Fibroblast of lung (primary cell): Measurements from ENCODE around the gene RTF1. TPM values are rescaled to one million over a fixed set of nuclear protein-coding genes. Genes with fewer than 3 reads are reported as not detected.
A peak's percentile ranks its signal among the peaks of the same experiment; 100 is the strongest.

Experiments used
- DNase-seq, 2 donors: peaks; one replicate each; pipeline versions ENCODE4 v3.0.0 to v3.0.0-alpha.2; 2010; ENCODE audit warnings: low read depth in 2 of 2
- H2AFZ ChIP-seq: 2 replicates; pipeline ENCODE4 v1.5.1; 2012; ENCODE audit warnings: low read length, control low read depth, inconsistent platforms
- H3K27ac ChIP-seq: 2 replicates; pipeline ENCODE4 v1.5.1; 2011; ENCODE audit warnings: low read length, control low read depth; ENCODE audit not compliant: insufficient read depth
- H3K27me3 ChIP-seq: 2 replicates; pipeline ENCODE4 v1.5.1; 2011; ENCODE audit warnings: mild to moderate bottlenecking, low read length; ENCODE audit not compliant: control insufficient read depth, insufficient read depth
- H3K36me3 ChIP-seq: 2 replicates; pipeline ENCODE4 v1.5.1; 2011; ENCODE audit warnings: low read length; ENCODE audit not compliant: control insufficient read depth, insufficient read depth
- H3K4me1 ChIP-seq: 2 replicates; pipeline ENCODE4 v1.5.1; 2011; ENCODE audit warnings: low read length; ENCODE audit not compliant: control insufficient read depth, insufficient read depth; ENCODE audit errors: extremely low read depth
- H3K4me2 ChIP-seq: 2 replicates; pipeline ENCODE4 v1.5.1; 2011; ENCODE audit warnings: low read length, control low read depth; ENCODE audit not compliant: insufficient read depth; ENCODE audit errors: extremely low read depth
- H3K4me3 ChIP-seq, 4 experiments: fragments of 200-600 bp in 1 of 4; sonication (generic) in 1 of 4; replicated peaks in 1 of 4; 2 replicates each; pipeline ENCODE4 v1.5.1; 2011 to 2016; ENCODE audit warnings: low read length in 4 of 4, low read depth in 3 of 4, mild to moderate bottlenecking in 3 of 4, control low read depth in 2 of 4, inconsistent platforms in 1 of 4, mixed read lengths in 1 of 4; ENCODE audit not compliant: insufficient read depth in 1 of 4; ENCODE audit errors: control extremely low read depth in 1 of 4
- H3K79me2 ChIP-seq: 2 replicates; pipeline ENCODE4 v1.5.1; 2012; ENCODE audit warnings: mild to moderate bottlenecking, low read length, inconsistent platforms; ENCODE audit not compliant: control insufficient read depth, insufficient read depth
- H3K9ac ChIP-seq: 2 replicates; pipeline ENCODE4 v1.5.1; 2011; ENCODE audit warnings: mild to moderate bottlenecking, low read length, control low read depth; ENCODE audit not compliant: insufficient read depth
- H3K9me3 ChIP-seq: 2 replicates; pipeline ENCODE4 v1.5.1; 2012; ENCODE audit warnings: low read depth, low read length; ENCODE audit not compliant: control insufficient read depth, insufficient read depth
- H4K20me1 ChIP-seq: 2 replicates; pipeline ENCODE4 v1.5.1; 2011; ENCODE audit warnings: low read length; ENCODE audit not compliant: control insufficient read depth, insufficient read depth; ENCODE audit errors: extremely low read depth
- EZH2 ChIP-seq: IDR thresholded peaks from 2 replicates; pipeline ENCODE4 v1.5.1; 2012; ENCODE audit warnings: low read length, control low read depth, mild to moderate bottlenecking; ENCODE audit errors: missing control alignments
- polyA plus RNA-seq, 2 donors: library from polyadenylated mRNA; depleted of rRNA in 1 of 2; stranded (reverse) in 1 of 2; unstranded in 1 of 2; fragments of >200 nt; gene quantifications; 2 replicates each; pipeline ENCODE4 v1.2.1, GENCODE V29; 2011 to 2012; ENCODE audit warnings: missing spikeins in 1 of 2
- total RNA-seq: library from RNA; depleted of rRNA; stranded (reverse); fragments of >200 nt; gene quantifications from 2 replicates; pipeline ENCODE4 v1.2.1, GENCODE V29; 2014
- TF ChIP-seq, protein P1 (sequence below), 2 donors: IDR thresholded peaks in 1 of 2; conservative IDR thresholded peaks in 1 of 2; 1 replicate in 1 of 2; 2 replicates in 1 of 2; pipeline ENCODE4 v1.5.1; 2011 to 2012; ENCODE audit warnings: low read length in 2 of 2, control low read depth in 1 of 2, inconsistent platforms in 1 of 2, low read depth in 1 of 2, mild to moderate bottlenecking in 1 of 2

Gene RTF1
- total and polyA plus RNA-seq, 2 donors (not counting 1 experiment from before 2014, with no cell fraction given): 16.0 to 38.9 TPM

DNA sequence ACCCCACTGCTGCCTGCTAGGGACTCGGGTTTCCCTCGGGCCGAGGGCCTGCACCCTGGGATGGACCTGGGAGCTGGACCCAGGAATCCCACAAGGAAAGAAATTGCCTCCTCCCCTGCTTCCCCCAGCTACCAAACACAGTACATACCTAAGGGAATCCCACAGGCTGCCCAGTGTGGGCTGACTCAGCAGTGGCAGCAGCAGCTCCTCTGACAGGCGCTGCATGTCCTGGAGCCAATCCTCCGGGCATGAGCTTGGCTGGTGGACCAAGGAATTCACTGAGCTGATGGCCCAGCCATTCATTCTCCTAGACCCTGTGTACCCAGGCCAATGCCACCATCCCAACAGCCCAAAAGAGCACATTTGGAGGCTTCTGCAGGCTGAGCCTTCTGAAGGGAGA is 106.2 kb downstream of the RTF1 start:
- H3K4me3 ChIP-seq: no peak overlapping the region
- no peak overlapping the region for H3K27ac ChIP-seq
- H3K4me2 ChIP-seq: no peak overlapping the region
- no peaks in the 10 kb centered on the region for H3K79me2 ChIP-seq
- H2AFZ ChIP-seq: no peak overlapping the region
- no peaks in the 10 kb centered on the region for H4K20me1 ChIP-seq
- no peaks in the 10 kb centered on the region for H3K9me3 ChIP-seq
- TF ChIP-seq, protein P1, sequence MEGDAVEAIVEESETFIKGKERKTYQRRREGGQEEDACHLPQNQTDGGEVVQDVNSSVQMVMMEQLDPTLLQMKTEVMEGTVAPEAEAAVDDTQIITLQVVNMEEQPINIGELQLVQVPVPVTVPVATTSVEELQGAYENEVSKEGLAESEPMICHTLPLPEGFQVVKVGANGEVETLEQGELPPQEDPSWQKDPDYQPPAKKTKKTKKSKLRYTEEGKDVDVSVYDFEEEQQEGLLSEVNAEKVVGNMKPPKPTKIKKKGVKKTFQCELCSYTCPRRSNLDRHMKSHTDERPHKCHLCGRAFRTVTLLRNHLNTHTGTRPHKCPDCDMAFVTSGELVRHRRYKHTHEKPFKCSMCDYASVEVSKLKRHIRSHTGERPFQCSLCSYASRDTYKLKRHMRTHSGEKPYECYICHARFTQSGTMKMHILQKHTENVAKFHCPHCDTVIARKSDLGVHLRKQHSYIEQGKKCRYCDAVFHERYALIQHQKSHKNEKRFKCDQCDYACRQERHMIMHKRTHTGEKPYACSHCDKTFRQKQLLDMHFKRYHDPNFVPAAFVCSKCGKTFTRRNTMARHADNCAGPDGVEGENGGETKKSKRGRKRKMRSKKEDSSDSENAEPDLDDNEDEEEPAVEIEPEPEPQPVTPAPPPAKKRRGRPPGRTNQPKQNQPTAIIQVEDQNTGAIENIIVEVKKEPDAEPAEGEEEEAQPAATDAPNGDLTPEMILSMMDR (conservative IDR thresholded peaks at IDR 0.05 in 1 of 2, IDR thresholded peaks at IDR 0.05 in 1 of 2; ENCODE audit: low read depth in 1 of 2, low read length in 2 of 2): no peak
- no peak for TF ChIP-seq EZH2
- DNase-seq: peak in 1 of 2 donors; percentile 17
- no peaks in the 10 kb centered on the region for H3K4me1 ChIP-seq
- H3K27me3 ChIP-seq: no peaks in the 10 kb centered on the region
- H3K36me3 ChIP-seq: peaks cover 16% of the 10 kb centered on the region
- no peak overlapping the region for H3K9ac ChIP-seq

DNA sequence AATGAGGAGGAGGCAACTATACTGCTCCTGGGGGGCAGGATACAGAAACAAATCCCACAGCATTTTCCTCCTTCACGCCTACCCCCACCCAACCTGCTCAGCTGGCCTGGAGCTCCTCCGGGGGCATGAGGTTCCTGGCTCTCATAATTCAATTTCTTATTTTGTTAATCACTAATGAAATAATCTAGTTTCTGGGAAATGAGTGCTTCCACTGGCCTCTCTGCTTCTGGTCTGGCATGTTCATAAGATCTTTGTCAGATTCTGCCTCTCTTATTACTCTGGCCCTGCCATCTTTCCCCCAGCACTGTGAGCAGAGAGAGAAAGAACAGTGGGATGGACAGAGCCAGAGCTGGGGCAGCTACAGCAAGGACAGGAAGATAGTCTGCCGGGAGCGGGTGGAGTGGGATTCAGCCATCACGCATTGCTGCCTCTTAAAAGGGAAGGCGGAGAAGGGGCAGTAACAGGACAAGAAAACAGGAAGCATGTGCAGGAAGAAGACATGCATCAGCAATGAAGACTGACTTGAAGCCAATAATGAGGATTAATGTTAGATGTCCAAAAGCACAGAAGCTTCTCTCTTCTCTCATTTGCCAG is 113.6 kb downstream of the RTF1 start:
- no peak overlapping the region for H3K4me3 ChIP-seq
- no peak overlapping the region for H2AFZ ChIP-seq
- no peaks in the 10 kb centered on the region for H3K79me2 ChIP-seq
- no peak overlapping the region for H3K4me2 ChIP-seq
- no peak for DNase-seq
- no peaks in the 10 kb centered on the region for H3K27me3 ChIP-seq
- no peaks in the 10 kb centered on the region for H3K9me3 ChIP-seq
- no peak overlapping the region for H3K27ac ChIP-seq
- H3K36me3 ChIP-seq: peaks cover 20% of the 10 kb centered on the region
- H3K9ac ChIP-seq: no peak overlapping the region
- no peaks in the 10 kb centered on the region for H4K20me1 ChIP-seq
- no peaks in the 10 kb centered on the region for H3K4me1 ChIP-seq
- TF ChIP-seq EZH2: no peak
- TF ChIP-seq, protein P1 (conservative IDR thresholded peaks at IDR 0.05 in 1 of 2, IDR thresholded peaks at IDR 0.05 in 1 of 2; ENCODE audit: low read depth in 1 of 2, low read length in 2 of 2): no peak

Other genes starting within 250 kb of the RTF1 start
- gene EXD1, start 186.3 kb upstream of the RTF1 start, total RNA-seq: 0.17 TPM in 1 of 2 replicates, not detected in the other
- gene EXD1, start 186.3 kb upstream of the RTF1 start, polyA plus RNA-seq: 0.02 TPM in 1 of 2 replicates, not detected in the other
- gene CHP1, start 185.8 kb upstream of the RTF1 start, total RNA-seq: 61.4 and 84.7 TPM in 2 replicates
- 118 and 123 TPM in 2 replicates for gene CHP1, start 185.8 kb upstream of the RTF1 start, polyA plus RNA-seq
- gene OIP5, start 84.5 kb upstream of the RTF1 start, total RNA-seq: 0.26 and 2.0 TPM in 2 replicates
- gene OIP5, start 84.5 kb upstream of the RTF1 start, polyA plus RNA-seq: 2.4 and 8.3 TPM in 2 replicates
- gene NUSAP1, start 84.2 kb upstream of the RTF1 start, total RNA-seq: 15.9 and 27.6 TPM in 2 replicates
- 25.7 and 88.9 TPM in 2 replicates for gene NUSAP1, start 84.2 kb upstream of the RTF1 start, polyA plus RNA-seq
- 22.1 and 27.1 TPM in 2 replicates for gene NDUFAF1, start 14.6 kb upstream of the RTF1 start, total RNA-seq
- 31.6 and 35.6 TPM in 2 replicates for gene NDUFAF1, start 14.6 kb upstream of the RTF1 start, polyA plus RNA-seq
- 3.9 and 35.0 TPM in 2 replicates for gene ITPKA, start 76.8 kb downstream of the RTF1 start, total RNA-seq
- gene ITPKA, start 76.8 kb downstream of the RTF1 start, polyA plus RNA-seq: 0.32 and 2.9 TPM in 2 replicates
- under 0.01 and 0.99 TPM in 2 replicates for gene LTK, start 96.7 kb downstream of the RTF1 start, total RNA-seq
- gene LTK, start 96.7 kb downstream of the RTF1 start, polyA plus RNA-seq: 0.14 and 0.19 TPM in 2 replicates
- gene RPAP1, start 127.2 kb downstream of the RTF1 start, total RNA-seq: 14.4 and 18.0 TPM in 2 replicates
- 5.9 and 7.9 TPM in 2 replicates for gene RPAP1, start 127.2 kb downstream of the RTF1 start, polyA plus RNA-seq
- 9.8 and 14.9 TPM in 2 replicates for gene TYRO3, start 142.1 kb downstream of the RTF1 start, total RNA-seq
- 9.2 and 20.9 TPM in 2 replicates for gene TYRO3, start 142.1 kb downstream of the RTF1 start, polyA plus RNA-seq
- gene MGA, start 243.3 kb downstream of the RTF1 start, total RNA-seq: 31.6 and 33.7 TPM in 2 replicates
- 6.1 and 6.5 TPM in 2 replicates for gene MGA, start 243.3 kb downstream of the RTF1 start, polyA plus RNA-seq